SK-N-SH (cell line): ENCODE data around the gene NRIP2. TPM values are rescaled to one million over a fixed set of nuclear protein-coding genes. Genes with fewer than 3 reads are reported as not detected.

Experiments
- CTCF ChIA-PET: fragments of 300-600, 350-600 bp; formaldehyde crosslinking; extraction: SDS; loops from one replicate; lab custom pipeline; 2021; lab: Yijun Ruan, JAX
- POLR2A ChIA-PET: fragments of 350-600 bp; sonication (Branson Sonifier 250); formaldehyde crosslinking; extraction: SDS; loops from one replicate; lab custom pipeline; 2020; ENCODE audit warnings: antibody characterized with exemption, inconsistent platforms; lab: Yijun Ruan, JAX
- DNase-seq: peaks from one replicate; pipeline ENCODE4 v3.0.0; 2012
- H2AFZ ChIP-seq: fragments of 200-600 bp; sonication (generic); 2 replicates; pipeline ENCODE4 v1.8.1; 2016; ENCODE audit warnings: antibody characterized with exemption, mild to moderate bottlenecking, low read depth
- H3F3A ChIP-seq: fragments of 200-600 bp; sonication (generic); replicated peaks from 2 replicates; pipeline ENCODE3; 2016; ENCODE audit warnings: antibody characterized with exemption, mild to moderate bottlenecking; ENCODE audit not compliant: insufficient read depth
- H3K27ac ChIP-seq, 2 experiments: fragments of 200-500 bp in 1 of 2; fragments of 200-600 bp in 1 of 2; sonication (Bioruptor generic) in 1 of 2; sonication (generic), shearing (Covaris generic) in 1 of 2; 2 replicates each; pipeline versions ENCODE4 v1.5.1 to v1.6.1; 2014 to 2016; ENCODE audit warnings: low read depth in 2 of 2, inconsistent platforms in 1 of 2, low read length in 1 of 2, mild to moderate bottlenecking in 1 of 2, mixed read lengths in 1 of 2
- H3K27me3 ChIP-seq: fragments of 200-600 bp; sonication (generic), shearing (Covaris generic); 2 replicates; pipeline ENCODE4 v1.6.1; 2016; ENCODE audit warnings: mixed run types; ENCODE audit not compliant: insufficient read depth
- H3K36me3 ChIP-seq, 2 experiments: fragments of 200-500 bp in 1 of 2; fragments of 200-600 bp in 1 of 2; sonication (Bioruptor generic) in 1 of 2; sonication (generic) in 1 of 2; replicated peaks in 1 of 2; 2 replicates each; pipeline versions ENCODE3 to v1.5.1; 2014 to 2016; ENCODE audit warnings: low read length in 1 of 2, mild to moderate bottlenecking in 1 of 2; ENCODE audit not compliant: insufficient read depth in 2 of 2, control insufficient read depth in 1 of 2
- H3K4me1 ChIP-seq, 2 experiments: fragments of 200-500 bp in 1 of 2; fragments of 200-600 bp in 1 of 2; sonication (Bioruptor generic) in 1 of 2; sonication (generic), shearing (Covaris generic) in 1 of 2; 2 replicates each; pipeline versions ENCODE4 v1.5.1 to v1.6.1; 2014 to 2016; ENCODE audit warnings: low read depth in 1 of 2, low read length in 1 of 2, mixed run types in 1 of 2; ENCODE audit not compliant: insufficient read depth in 2 of 2, control insufficient read depth in 1 of 2
- H3K4me2 ChIP-seq: fragments of 200-600 bp; sonication (generic), shearing (Covaris generic); 2 replicates; pipeline ENCODE4 v1.6.1; 2017; ENCODE audit warnings: mixed run types
- H3K4me3 ChIP-seq, 2 experiments: fragments of 200-500 bp in 1 of 2; fragments of 200-600 bp in 1 of 2; sonication (Bioruptor generic) in 1 of 2; sonication (generic), shearing (Covaris generic) in 1 of 2; 2 replicates each; pipeline versions ENCODE4 v1.5.1 to v1.8.1; 2014 to 2016; ENCODE audit warnings: low read depth in 2 of 2, inconsistent platforms in 1 of 2, low read length in 1 of 2, mild to moderate bottlenecking in 1 of 2, mixed read lengths in 1 of 2, moderate library complexity in 1 of 2
- H3K79me2 ChIP-seq: fragments of 200-600 bp; sonication (generic); 2 replicates; pipeline ENCODE4 v1.8.1; 2017; ENCODE audit warnings: mild to moderate bottlenecking; ENCODE audit not compliant: insufficient read depth
- H3K9ac ChIP-seq: fragments of 200-600 bp; sonication (generic); 2 replicates; pipeline ENCODE4 v1.6.1; 2017; ENCODE audit warnings: mixed run types
- H3K9me2 ChIP-seq: fragments of 200-600 bp; sonication (generic); 2 replicates; pipeline ENCODE4 v1.6.1; 2017; ENCODE audit warnings: mixed run types
- H3K9me3 ChIP-seq: fragments of 200-600 bp; sonication (generic); 2 replicates; pipeline ENCODE4 v1.6.1; 2017; ENCODE audit warnings: mixed run types, mild to moderate bottlenecking, moderate library complexity
- H4K20me1 ChIP-seq: fragments of 200-600 bp; sonication (generic); 2 replicates; pipeline ENCODE4 v1.6.1; 2017; ENCODE audit warnings: mild to moderate bottlenecking, mixed run types; ENCODE audit not compliant: insufficient read depth
- CHD2 ChIP-seq: fragments of 150-350 bp; IDR thresholded peaks from 2 replicates; pipeline ENCODE4 v1.6.1; 2018; ENCODE audit warnings: low read length; ENCODE audit not compliant: partially characterized antibody
- ELF1 ChIP-seq: IDR thresholded peaks from 2 replicates; pipeline ENCODE4 v1.4.0; 2012
- EP300 ChIP-seq, 2 experiments: IDR thresholded peaks; 2 replicates each; pipeline versions ENCODE4 v1.4.0 to v1.6.1; 2012; ENCODE audit warnings: borderline replicate concordance in 1 of 2, low read depth in 1 of 2, low read length in 1 of 2
- EZH2phosphoT487 ChIP-seq: fragments of 200-600 bp; sonication (generic); IDR thresholded peaks from 2 replicates; pipeline ENCODE4 v1.6.1; 2017; ENCODE audit warnings: low read depth, mixed run types, mild to moderate bottlenecking, antibody characterized with exemption, moderate library complexity, borderline replicate concordance
- FOSL2 ChIP-seq: IDR thresholded peaks from 2 replicates; pipeline ENCODE4 v1.4.0; 2012; ENCODE audit warnings: low read depth, mild to moderate bottlenecking, moderate library complexity, borderline replicate concordance
- FOXM1 ChIP-seq: IDR thresholded peaks from 2 replicates; pipeline ENCODE4 v1.4.0; 2012; ENCODE audit warnings: low read depth, mild to moderate bottlenecking
- IRF3 ChIP-seq: fragments of 150-350 bp; IDR thresholded peaks from 2 replicates; pipeline ENCODE4 v1.6.1; 2016; ENCODE audit warnings: mild to moderate bottlenecking, low read depth, low read length
- JUND ChIP-seq: IDR thresholded peaks from 2 replicates; pipeline ENCODE4 v1.4.0; 2012
- MAX ChIP-seq: IDR thresholded peaks from 2 replicates; pipeline ENCODE4 v1.4.0; 2012; ENCODE audit warnings: low read depth
- NFIC ChIP-seq: IDR thresholded peaks from 2 replicates; pipeline ENCODE4 v1.4.0; 2012; ENCODE audit warnings: borderline replicate concordance
- POLR2AphosphoS5 ChIP-seq: IDR thresholded peaks from 2 replicates; pipeline ENCODE4 v1.6.1; 2012; ENCODE audit warnings: low read depth, low read length
- RXRA ChIP-seq: IDR thresholded peaks from 2 replicates; pipeline ENCODE4 v1.4.0; 2012; ENCODE audit warnings: low read depth, mild to moderate bottlenecking, borderline replicate concordance
- SIN3A ChIP-seq: IDR thresholded peaks from 2 replicates; pipeline ENCODE4 v1.6.1; 2012; ENCODE audit warnings: low read depth, mild to moderate bottlenecking, low read length, moderate library complexity, borderline replicate concordance
- SMC3 ChIP-seq: IDR thresholded peaks from 2 replicates; pipeline ENCODE4 v1.6.1; 2012; ENCODE audit warnings: low read depth, low read length, improper control_type of control experiment
- TAF1 ChIP-seq: IDR thresholded peaks from 2 replicates; pipeline ENCODE4 v1.6.1; 2012; ENCODE audit warnings: low read depth, mild to moderate bottlenecking, low read length, moderate library complexity, borderline replicate concordance
- TCF12 ChIP-seq: IDR thresholded peaks from 2 replicates; pipeline ENCODE4 v1.4.0; 2012
- TEAD4 ChIP-seq: IDR thresholded peaks from 2 replicates; pipeline ENCODE4 v1.4.0; 2012; ENCODE audit warnings: mild to moderate bottlenecking, borderline replicate concordance; ENCODE audit not compliant: insufficient read depth
- ZBTB33 ChIP-seq: IDR thresholded peaks from 2 replicates; pipeline ENCODE4 v1.4.0; 2012; ENCODE audit warnings: low read depth, borderline replicate concordance
- WGBS: methylation state at CpG from one replicate; pipeline ENCODE4 v1.1.6; 2017; ENCODE audit warnings: low lambda C conversion rate; 5-methylcytosine and 5-hydroxymethylcytosine counted together
- polyA plus RNA-seq, 3 experiments: library from polyadenylated mRNA; depleted of rRNA; stranded (reverse); fragments of >200 nt; gene quantifications; 2 replicates each; pipeline ENCODE4 v1.2.3, GENCODE V29; 2012

The NRIP2 gene
- polyA plus RNA-seq, 1 of the 3 experiments (the other 2 are of a cell fraction): not detected

- 86% methylated on average over 14 of the region's 14 CpGs for WGBS
- no peaks in the 10 kb centered on the region for H3K27me3 ChIP-seq
- H3K4me1 ChIP-seq: no peaks in the 10 kb centered on the region
- CTCF ChIA-PET: no interaction called here
- no peak for DNase-seq
- no peaks in the 10 kb centered on the region for H3K9me2 ChIP-seq
- TF ChIP-seq TCF12 (no peak), EZH2phosphoT487 (no peak), IRF3 (no peak), ELF1 (no peak), TAF1 (no peak), SIN3A (no peak), CHD2 (no peak), SMC3 (no peak), JUND (no peak), TEAD4 (no peak), NFIC (no peak), FOSL2 (no peak), ZBTB33 (no peak)
- TF ChIP-seq, all 33 proteins: peak for 0
- Histone ChIP-seq H2AFZ (no peak overlapping the region), H3K36me3 (peaks cover 14 to 54% of the 10 kb centered on the region in 2 experiments), H3K9ac (no peak overlapping the region), H3K9me3 (no peaks in the 10 kb centered on the region), H3K79me2 (no peaks in the 10 kb centered on the region), H3F3A (no peaks in the 10 kb centered on the region), H3K27ac (no peak overlapping the region), H3K4me3 (no peak overlapping the region), H3K4me2 (no peak overlapping the region), H4K20me1 (no peaks in the 10 kb centered on the region)
- POLR2A ChIA-PET: no interaction called here
Observed at GRCh38 chr12:2826721-2827515, 7.9 kb downstream of the NRIP2 start.

- no peak overlapping the region for H3K4me2 ChIP-seq
- H3K4me1 ChIP-seq: no peaks in the 10 kb centered on the region
- no peak overlapping the region for H3K4me3 ChIP-seq
- DNase-seq: no peak
- 93% methylated on average over 3 of the region's 3 CpGs for WGBS
- H3K9me2 ChIP-seq: no peaks in the 10 kb centered on the region
- H3K9ac ChIP-seq: no peak overlapping the region
- no peak overlapping the region for H3K27ac ChIP-seq
- ChIA-PET POLR2A (no interaction called here), CTCF (no interaction called here)
- no peak for TF ChIP-seq TAF1
- no peak for TF ChIP-seq ZBTB33
- TF ChIP-seq TEAD4: no peak
- TF ChIP-seq FOXM1: no peak
- no peak for TF ChIP-seq TCF12
- no peak for TF ChIP-seq CHD2
- no peak for TF ChIP-seq MAX
- TF ChIP-seq RXRA: no peak
- TF ChIP-seq EP300 (IDR thresholded peaks at IDR 0.05; ENCODE audit: borderline replicate concordance in 1 of 2, low read depth in 1 of 2, low read length in 1 of 2): no peak
- TF ChIP-seq NFIC: no peak
- no peak for TF ChIP-seq POLR2AphosphoS5
- TF ChIP-seq ELF1: no peak
- TF ChIP-seq EZH2phosphoT487: no peak
- no peak for TF ChIP-seq JUND
- H3K36me3 ChIP-seq: peaks cover 14 to 61% of the 10 kb centered on the region in 2 experiments
- no peaks in the 10 kb centered on the region for H3K79me2 ChIP-seq
- H3K9me3 ChIP-seq: no peaks in the 10 kb centered on the region
- no peaks in the 10 kb centered on the region for H3F3A ChIP-seq
- H2AFZ ChIP-seq: no peak overlapping the region
- H3K27me3 ChIP-seq: no peaks in the 10 kb centered on the region
- no peaks in the 10 kb centered on the region for H4K20me1 ChIP-seq
Observed at GRCh38 chr12:2826036-2826435, 8.8 kb downstream of the NRIP2 start.
